ENCODE measurements around the gene AUTS2. TPM values are rescaled to one million over a fixed set of nuclear protein-coding genes. Genes with fewer than 3 reads are reported as not detected.

Gene AUTS2
- total RNA-seq, 1 experiment from 2014 or later, result 256 TPM

DNA sequence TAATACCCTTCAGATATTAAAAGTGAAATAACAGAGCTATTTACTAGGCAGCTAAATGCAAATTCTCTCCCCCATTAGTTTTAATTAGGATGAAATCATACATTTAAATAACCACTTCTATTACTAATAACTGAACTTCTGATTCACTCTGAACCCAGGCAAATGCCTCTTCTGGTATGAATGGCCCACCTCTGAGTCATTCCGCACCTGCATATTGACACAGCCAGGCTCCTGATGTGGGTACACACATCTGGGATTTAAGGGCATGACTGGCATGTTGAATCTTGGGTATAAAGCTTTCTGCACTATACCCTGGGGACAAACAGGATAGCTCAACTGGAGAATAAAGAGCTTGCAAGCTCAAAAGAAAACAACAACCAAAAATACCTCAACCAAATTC lies 140.9 kb downstream of the AUTS2 start:
- Histone ChIP-seq H3K9ac (ENCODE audit: extremely low read depth, insufficient read length, low read length) (no peak overlapping the region), H2AFZ (ENCODE audit: low read length) (no peak overlapping the region), H3K27me3 (ENCODE audit: insufficient read depth, low read length) (no peaks in the 10 kb centered on the region), H3K79me2 (ENCODE audit: insufficient read depth, low read length) (no peaks in the 10 kb centered on the region), H2BK20ac (ENCODE audit: low read depth, low read length, poor library complexity, severe bottlenecking) (no peak overlapping the region), H3T11ph (ENCODE audit: low read length) (no peak overlapping the region), H3K27ac (ENCODE audit: insufficient read length, low read depth, low read length) (no peak overlapping the region), H2BK12ac (ENCODE audit: insufficient read length, low read depth, low read length) (no peak overlapping the region), H3K23ac (ENCODE audit: insufficient read length, low read depth, low read length) (no peak overlapping the region), H2AK5ac (ENCODE audit: insufficient read length, low read length) (no peak overlapping the region), H3K56ac (ENCODE audit: insufficient read length, low read depth, low read length) (no peak overlapping the region), H3K4me2 (ENCODE audit: insufficient read depth, insufficient read length, low read length) (no peak overlapping the region), H3K9me3 (ENCODE audit: control insufficient read depth, low read depth, low read length) (no peaks in the 10 kb centered on the region), H2BK120ac (ENCODE audit: low read depth, low read length, poor library complexity, severe bottlenecking) (no peak overlapping the region), H3K4ac (ENCODE audit: low read depth, low read length) (no peak overlapping the region), H4K91ac (ENCODE audit: insufficient read length, low read depth, low read length) (no peak overlapping the region), H2BK5ac (ENCODE audit: insufficient read length, low read length) (no peak overlapping the region), H4K8ac (replicated peaks; ENCODE audit: insufficient read length, low read depth, low read length) (no peak overlapping the region), H3K14ac (ENCODE audit: insufficient read depth, low read length) (no peak overlapping the region), H2BK15ac (ENCODE audit: low read depth, low read length) (no peak overlapping the region), H4K20me1 (ENCODE audit: control insufficient read depth, insufficient read depth, insufficient read length) (no peaks in the 10 kb centered on the region), H3K18ac (ENCODE audit: insufficient read length, low read depth, low read length) (no peak overlapping the region), H3K23me2 (ENCODE audit: insufficient read length, low read depth, low read length, poor library complexity, severe bottlenecking) (no peaks in the 10 kb centered on the region), H3K4me1 (ENCODE audit: insufficient read depth, low read length) (peaks cover 8% of the 10 kb centered on the region; the same call in 1 of the 2 replicates), H3K79me1 (ENCODE audit: insufficient read depth, low read depth, low read length, poor library complexity, severe bottlenecking) (no peaks in the 10 kb centered on the region), H4K5ac (ENCODE audit: insufficient read length, low read depth, low read length) (no peak overlapping the region)
- WGBS (ENCODE audit: extremely low coverage, insufficient read length, low lambda C conversion rate), result no CpG with 5 or more reads among the region's 1 CpG
- Mint-ChIP-seq H3K9me3 (no peaks in the 10 kb centered on the region), H3K4me1 (peaks cover 38 to 42% of the 10 kb centered on the region in 2 experiments), H3K36me3 (ENCODE audit: insufficient read depth in 1 of 3, low read depth in 3 of 3) (no peaks in the 10 kb centered on the region), H3K27ac (no peak overlapping the region), H3K4me3 (no peak overlapping the region), H3K27me3 (ENCODE audit: low read depth) (no peaks in the 10 kb centered on the region; the same call in 1 of the 2 replicates)
- TF ChIP-seq, protein P1, sequence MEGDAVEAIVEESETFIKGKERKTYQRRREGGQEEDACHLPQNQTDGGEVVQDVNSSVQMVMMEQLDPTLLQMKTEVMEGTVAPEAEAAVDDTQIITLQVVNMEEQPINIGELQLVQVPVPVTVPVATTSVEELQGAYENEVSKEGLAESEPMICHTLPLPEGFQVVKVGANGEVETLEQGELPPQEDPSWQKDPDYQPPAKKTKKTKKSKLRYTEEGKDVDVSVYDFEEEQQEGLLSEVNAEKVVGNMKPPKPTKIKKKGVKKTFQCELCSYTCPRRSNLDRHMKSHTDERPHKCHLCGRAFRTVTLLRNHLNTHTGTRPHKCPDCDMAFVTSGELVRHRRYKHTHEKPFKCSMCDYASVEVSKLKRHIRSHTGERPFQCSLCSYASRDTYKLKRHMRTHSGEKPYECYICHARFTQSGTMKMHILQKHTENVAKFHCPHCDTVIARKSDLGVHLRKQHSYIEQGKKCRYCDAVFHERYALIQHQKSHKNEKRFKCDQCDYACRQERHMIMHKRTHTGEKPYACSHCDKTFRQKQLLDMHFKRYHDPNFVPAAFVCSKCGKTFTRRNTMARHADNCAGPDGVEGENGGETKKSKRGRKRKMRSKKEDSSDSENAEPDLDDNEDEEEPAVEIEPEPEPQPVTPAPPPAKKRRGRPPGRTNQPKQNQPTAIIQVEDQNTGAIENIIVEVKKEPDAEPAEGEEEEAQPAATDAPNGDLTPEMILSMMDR (conservative IDR thresholded peaks at IDR 0.05), result no peak
- no peak for DNase-seq

Measured in H9 (cell line).